Left ventricle myocardium inferior (tissue), 1 donor: ENCODE results near the gene RPP14. TPM values are rescaled to one million over a fixed set of nuclear protein-coding genes. Genes with fewer than 3 reads are reported as not detected.
"Not testable (repeated sequence)": the region's sequence is repeated elsewhere in the genome, so short reads cannot be mapped to it uniquely, and the experiment has no call there.

Source experiments
- DNase-seq: peaks from one replicate; pipeline ENCODE4 v3.0.0-alpha.2; 2020
- H3K27ac ChIP-seq: fragments of 200-600 bp; replicated peaks from 2 replicates; pipeline ENCODE4 v1.8.0; 2021
- H3K27me3 ChIP-seq: fragments of 200-600 bp; 2 replicates; pipeline ENCODE4 v1.8.0; 2021; ENCODE audit warnings: low read depth
- H3K36me3 ChIP-seq: fragments of 200-600 bp; 2 replicates; pipeline ENCODE4 v1.8.0; 2021
- H3K4me1 ChIP-seq: fragments of 200-600 bp; 2 replicates; pipeline ENCODE4 v1.8.0; 2021
- H3K4me3 ChIP-seq: fragments of 200-600 bp; 2 replicates; pipeline ENCODE4 v1.8.0; 2021; ENCODE audit warnings: mild to moderate bottlenecking, moderate library complexity
- H3K9me3 ChIP-seq: fragments of 200-600 bp; replicated peaks from 2 replicates; pipeline ENCODE4 v1.8.0; 2021
- intact Hi-C: fragments of 100-400 bp; cut with micrococcal nuclease; formaldehyde crosslinking; loops from one replicate; pipeline ENCODE4 v1.11.0; 2022
- total RNA-seq: library from RNA; stranded (reverse); fragmentation: NEBNext Ultra II Directional; extraction: Animal tissue kit (Norgen Biotek cat#: 25700); gene quantifications from one replicate; pipeline ENCODE4 v1.2.1, GENCODE V29; 2021
- TF ChIP-seq, protein P1 (sequence below): fragments of 200-600 bp; IDR thresholded peaks from 2 replicates; pipeline ENCODE4 v1.8.0; 2021; ENCODE audit warnings: antibody characterized with exemption, mild to moderate bottlenecking, borderline replicate concordance
- donor health status: DM: no; HTN: yes; CAD: no; lungs with severe emphysema.

The RPP14 gene
- total RNA-seq, 1 donor from 2014 or later, result 22.7 TPM

DNA sequence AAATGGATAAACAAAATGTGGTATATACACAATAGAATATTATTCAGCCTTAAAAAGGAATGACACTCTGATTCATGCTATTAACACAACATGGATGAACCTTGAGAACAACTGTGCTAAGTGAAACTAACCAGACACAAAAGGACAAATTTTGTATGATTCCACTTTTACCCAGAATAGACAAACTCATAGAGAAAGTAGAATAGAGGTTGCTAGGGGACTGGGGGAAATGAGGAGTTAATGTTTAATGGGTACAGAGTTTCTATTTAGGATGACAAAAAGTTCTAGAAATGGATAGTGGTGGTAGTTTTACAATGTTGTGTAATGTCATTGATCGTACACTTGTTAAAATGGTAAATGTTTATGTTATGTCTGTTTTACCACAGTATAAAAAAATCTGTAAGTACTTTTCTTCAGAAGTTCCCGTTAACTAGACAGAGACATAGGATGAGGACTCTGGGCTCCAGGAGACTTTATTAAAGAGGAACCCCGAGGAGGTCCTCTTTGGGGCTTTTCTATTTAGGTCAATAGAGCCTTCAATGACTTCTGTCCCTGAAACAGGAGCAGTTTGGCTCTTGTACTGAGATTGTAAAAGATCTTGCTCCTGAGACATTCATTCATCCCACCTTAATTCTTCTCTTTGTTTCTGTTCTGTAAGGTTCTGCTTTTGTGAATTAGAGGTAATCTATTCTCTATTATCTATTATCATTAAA, 43.9 kb upstream of the RPP14 start:
- no peaks in the 10 kb centered on the region for H3K27me3 ChIP-seq
- H3K9me3 ChIP-seq, result no peaks in the 10 kb centered on the region
- no peaks in the 10 kb centered on the region for H3K4me1 ChIP-seq
- TF ChIP-seq, protein P1, sequence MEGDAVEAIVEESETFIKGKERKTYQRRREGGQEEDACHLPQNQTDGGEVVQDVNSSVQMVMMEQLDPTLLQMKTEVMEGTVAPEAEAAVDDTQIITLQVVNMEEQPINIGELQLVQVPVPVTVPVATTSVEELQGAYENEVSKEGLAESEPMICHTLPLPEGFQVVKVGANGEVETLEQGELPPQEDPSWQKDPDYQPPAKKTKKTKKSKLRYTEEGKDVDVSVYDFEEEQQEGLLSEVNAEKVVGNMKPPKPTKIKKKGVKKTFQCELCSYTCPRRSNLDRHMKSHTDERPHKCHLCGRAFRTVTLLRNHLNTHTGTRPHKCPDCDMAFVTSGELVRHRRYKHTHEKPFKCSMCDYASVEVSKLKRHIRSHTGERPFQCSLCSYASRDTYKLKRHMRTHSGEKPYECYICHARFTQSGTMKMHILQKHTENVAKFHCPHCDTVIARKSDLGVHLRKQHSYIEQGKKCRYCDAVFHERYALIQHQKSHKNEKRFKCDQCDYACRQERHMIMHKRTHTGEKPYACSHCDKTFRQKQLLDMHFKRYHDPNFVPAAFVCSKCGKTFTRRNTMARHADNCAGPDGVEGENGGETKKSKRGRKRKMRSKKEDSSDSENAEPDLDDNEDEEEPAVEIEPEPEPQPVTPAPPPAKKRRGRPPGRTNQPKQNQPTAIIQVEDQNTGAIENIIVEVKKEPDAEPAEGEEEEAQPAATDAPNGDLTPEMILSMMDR, result no peak
- no peak overlapping the region for H3K4me3 ChIP-seq
- no peak overlapping the region for H3K27ac ChIP-seq
- DNase-seq, result no peak
- intact Hi-C loops, result no loop called here
- peaks cover 40% of the 10 kb centered on the region for H3K36me3 ChIP-seq

- intact Hi-C loops, result no loop called here
- Histone ChIP-seq H3K36me3 (peaks cover 31% of the 10 kb centered on the region), H3K4me3 (no peak overlapping the region), H3K27ac (no peak overlapping the region), H3K27me3 (no peaks in the 10 kb centered on the region), H3K4me1 (no peaks in the 10 kb centered on the region), H3K9me3 (no peaks in the 10 kb centered on the region)
- TF ChIP-seq, protein P1, result no peak
- DNase-seq, result no peak
Measured at GRCh38 chr3:58266577-58266976, 39.5 kb upstream of the RPP14 start.

DNA sequence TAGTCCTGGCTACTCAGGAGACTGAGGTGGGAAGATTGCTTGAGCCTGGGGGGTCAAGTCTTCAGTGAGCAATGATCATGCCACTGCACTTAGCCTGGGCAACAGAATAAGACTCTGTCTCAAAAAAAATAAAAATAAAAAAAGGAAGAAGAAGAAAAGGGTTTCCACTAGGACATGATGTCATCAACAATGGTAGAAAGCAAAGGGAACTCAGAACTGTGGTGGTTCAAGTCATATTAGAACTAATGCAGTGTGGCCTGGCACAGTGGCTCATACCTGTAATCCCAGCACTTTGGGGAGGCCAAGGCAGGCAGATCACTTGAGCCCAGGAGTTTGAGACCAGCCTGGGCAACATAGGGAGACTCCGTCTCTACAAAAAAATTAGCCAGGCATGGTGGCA, 38.5 kb upstream of the RPP14 start:
- H3K9me3 ChIP-seq, H3K4me3 ChIP-seq, H3K27me3 ChIP-seq, intact Hi-C loops, H3K4me1 ChIP-seq, DNase-seq, H3K27ac ChIP-seq: not testable (repeated sequence)
- H3K36me3 ChIP-seq, result peaks cover 31% of the 10 kb centered on the region

DNA sequence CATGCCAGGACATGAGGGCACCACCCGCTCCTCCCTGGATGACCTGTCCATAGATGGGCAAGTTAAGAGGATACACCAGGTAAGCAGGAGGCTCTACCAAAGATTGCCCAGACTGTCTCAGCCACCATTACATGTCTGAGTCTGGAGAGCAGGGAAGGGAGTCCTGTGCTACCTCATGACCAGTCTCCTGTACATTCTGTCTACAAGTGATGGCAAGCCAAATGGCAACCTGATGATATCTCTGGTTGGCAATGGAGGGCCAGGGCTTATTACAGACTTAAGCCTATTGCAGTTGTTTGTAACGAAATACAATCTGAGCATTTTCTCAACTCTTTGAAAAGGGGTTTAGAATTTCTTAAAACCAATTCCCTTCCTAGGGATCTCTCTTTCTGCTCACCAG, 36.7 kb upstream of the RPP14 start:
- Histone ChIP-seq H3K9me3 (no peaks in the 10 kb centered on the region), H3K27me3 (no peaks in the 10 kb centered on the region), H3K4me3 (no peak overlapping the region), H3K4me1 (peaks cover 7% of the 10 kb centered on the region), H3K27ac (no peak overlapping the region), H3K36me3 (peaks cover 37% of the 10 kb centered on the region)
- TF ChIP-seq, protein P1, result no peak
- intact Hi-C loops, result no loop called here
- DNase-seq, result no peak

DNA sequence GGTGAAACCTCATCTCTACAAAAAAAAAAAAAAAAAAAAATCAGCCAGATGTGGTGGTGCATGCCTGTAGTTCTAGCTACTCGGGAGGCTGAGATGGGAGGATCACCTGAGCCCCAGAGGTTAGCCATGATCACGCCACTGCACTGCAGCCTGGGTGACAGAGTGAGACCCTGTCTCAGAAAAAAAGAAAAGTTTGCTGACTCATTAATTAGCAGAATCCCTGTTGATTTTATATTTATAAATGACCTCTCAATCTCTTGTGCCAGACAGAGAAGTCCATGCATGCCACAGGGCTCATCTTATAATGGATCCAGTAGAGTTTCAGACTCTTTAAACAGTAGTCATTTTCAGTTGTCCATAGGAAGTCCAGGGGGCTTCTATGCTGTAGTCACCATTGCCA, 35.6 kb upstream of the RPP14 start:
- DNase-seq, result no peak
- peaks cover 48% of the 10 kb centered on the region for H3K36me3 ChIP-seq
- H3K4me3 ChIP-seq, result no peak overlapping the region
- intact Hi-C loops, result no loop called here
- H3K27ac ChIP-seq, result no peak overlapping the region
- TF ChIP-seq, protein P1, result no peak
- H3K9me3 ChIP-seq, result no peaks in the 10 kb centered on the region
- no peaks in the 10 kb centered on the region for H3K27me3 ChIP-seq
- H3K4me1 ChIP-seq, result peaks cover 7% of the 10 kb centered on the region

- Histone ChIP-seq H3K36me3 (peaks cover 56% of the 10 kb centered on the region), H3K4me1 (peaks cover 7% of the 10 kb centered on the region), H3K9me3 (peaks cover 4% of the 10 kb centered on the region), H3K27ac (no peak overlapping the region), H3K4me3 (no peak overlapping the region), H3K27me3 (no peaks in the 10 kb centered on the region)
- TF ChIP-seq, protein P1, result no peak
- no peak for DNase-seq
- intact Hi-C loops, result no loop called here
Measured at GRCh38 chr3:58271901-58272501, 34.0 kb upstream of the RPP14 start.
